ENCODE data around the gene LRMDA.

GRCh38 chr10:76297780-76298281 is 866.4 kb downstream of the LRMDA start:
- TF ChIP-seq POLR2A (IDR thresholded peaks at IDR 0.05) (no peak), CTCF (IDR thresholded peaks at IDR 0.05) (no peak)
